SU-DHL-6 (cell line): ENCODE data around the gene TAX1BP3.

ENCODE experiments used
- EZH2phosphoT487 ChIP-seq: fragments of 200-600 bp; sonication (generic), shearing (Covaris generic); conservative IDR thresholded peaks from 2 replicates; pipeline ENCODE4 v1.6.1; 2018; ENCODE audit warnings: mild to moderate bottlenecking, antibody characterized with exemption, low read length, moderate library complexity, mixed read lengths
- TF ChIP-seq, protein P1 (sequence below): fragments of 200-600 bp; sonication (generic); IDR thresholded peaks from one replicate; pipeline ENCODE4 v1.5.1; 2017; ENCODE audit warnings: antibody characterized with exemption, mild to moderate bottlenecking, low read length, moderate library complexity; ENCODE audit not compliant: insufficient read depth, poor library complexity, severe bottlenecking

GRCh38 chr17:3689262-3690093, 21.1 kb upstream of the TAX1BP3 start:
- TF ChIP-seq, protein P1, sequence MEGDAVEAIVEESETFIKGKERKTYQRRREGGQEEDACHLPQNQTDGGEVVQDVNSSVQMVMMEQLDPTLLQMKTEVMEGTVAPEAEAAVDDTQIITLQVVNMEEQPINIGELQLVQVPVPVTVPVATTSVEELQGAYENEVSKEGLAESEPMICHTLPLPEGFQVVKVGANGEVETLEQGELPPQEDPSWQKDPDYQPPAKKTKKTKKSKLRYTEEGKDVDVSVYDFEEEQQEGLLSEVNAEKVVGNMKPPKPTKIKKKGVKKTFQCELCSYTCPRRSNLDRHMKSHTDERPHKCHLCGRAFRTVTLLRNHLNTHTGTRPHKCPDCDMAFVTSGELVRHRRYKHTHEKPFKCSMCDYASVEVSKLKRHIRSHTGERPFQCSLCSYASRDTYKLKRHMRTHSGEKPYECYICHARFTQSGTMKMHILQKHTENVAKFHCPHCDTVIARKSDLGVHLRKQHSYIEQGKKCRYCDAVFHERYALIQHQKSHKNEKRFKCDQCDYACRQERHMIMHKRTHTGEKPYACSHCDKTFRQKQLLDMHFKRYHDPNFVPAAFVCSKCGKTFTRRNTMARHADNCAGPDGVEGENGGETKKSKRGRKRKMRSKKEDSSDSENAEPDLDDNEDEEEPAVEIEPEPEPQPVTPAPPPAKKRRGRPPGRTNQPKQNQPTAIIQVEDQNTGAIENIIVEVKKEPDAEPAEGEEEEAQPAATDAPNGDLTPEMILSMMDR = no peak
- no peak for TF ChIP-seq EZH2phosphoT487
